Aorta (tissue), 5 donors: ENCODE data around the gene FARP1. TPM values are rescaled to one million over a fixed set of nuclear protein-coding genes. Genes with fewer than 3 reads are reported as not detected.

ENCODE experiments used
- ATAC-seq: fragments of 200-7000 bp; cut with Tn5 transposase; one replicate; pipeline ENCODE4 v1.9.1; 2022; ENCODE audit warnings: moderate library complexity; ENCODE audit not compliant: low FRiP score
- DNase-seq, 2 donors: peaks; one replicate each; pipeline ENCODE4 v3.0.0-alpha.2; 2020
- H3K27ac ChIP-seq, 2 donors: one replicate each; pipeline ENCODE4 v1.5.1; 2013; ENCODE audit warnings: low read length in 2 of 2, mild to moderate bottlenecking in 2 of 2, moderate library complexity in 2 of 2, control low read depth in 1 of 2, inconsistent platforms in 1 of 2, low read depth in 1 of 2
- H3K27me3 ChIP-seq, 2 donors: one replicate each; pipeline ENCODE4 v1.6.1; 2013; ENCODE audit warnings: control low read depth in 1 of 2, low read length in 1 of 2, mild to moderate bottlenecking in 1 of 2, moderate library complexity in 1 of 2; ENCODE audit not compliant: insufficient read depth in 2 of 2, control insufficient read depth in 1 of 2
- H3K36me3 ChIP-seq, 2 donors: one replicate each; pipeline ENCODE4 v1.6.1; 2013; ENCODE audit warnings: control low read depth in 1 of 2, low read length in 1 of 2, mild to moderate bottlenecking in 1 of 2; ENCODE audit not compliant: insufficient read depth in 2 of 2, control insufficient read depth in 1 of 2
- H3K4me1 ChIP-seq, 2 donors: one replicate each; pipeline ENCODE4 v1.6.1; 2013; ENCODE audit warnings: low read length in 2 of 2, control low read depth in 1 of 2, mild to moderate bottlenecking in 1 of 2, moderate library complexity in 1 of 2; ENCODE audit not compliant: insufficient read depth in 2 of 2, control insufficient read depth in 1 of 2
- H3K4me3 ChIP-seq, 2 donors: one replicate each; pipeline ENCODE4 v1.5.1; 2013; ENCODE audit warnings: low read length in 2 of 2, control low read depth in 1 of 2, mild to moderate bottlenecking in 1 of 2
- H3K9me3 ChIP-seq: one replicate; pipeline ENCODE4 v1.6.1; 2013; ENCODE audit warnings: mild to moderate bottlenecking, low read length; ENCODE audit not compliant: control insufficient read depth
- whole genome bisulfite sequencing, 2 donors: extraction: QIAGEN DNeasy Blood & Tissue Kit; methylation state at CpG; one replicate each; pipeline ENCODE4 v1.1.7; 2013; 5-methylcytosine and 5-hydroxymethylcytosine counted together
- intact Hi-C, 2 donors: fragments of 100-400 bp; cut with DNase I; formaldehyde crosslinking; loops; one replicate each; pipeline versions ENCODE4 v1.14.2 to v1.15.0; 2022
- polyA plus RNA-seq, 2 donors: library from polyadenylated mRNA; stranded (reverse); fragments of 200-250 nt; gene quantifications; one replicate each; pipeline ENCODE4 v1.2.3, GENCODE V29; 2013
- total RNA-seq, 2 donors: library from RNA; stranded (reverse); fragmentation: NEBNext Ultra II Directional; extraction: Animal tissue kit (Norgen Biotek cat#: 25700); gene quantifications; one replicate each; pipeline ENCODE4 v1.2.1, GENCODE V29; 2021
- donor health status: healthy with polysubstance abuse.
- donor health status: Bipolar disorder and iron deficiency.
- donor health status: DM: no; HTN: no; CAD: no.
- donor health status: DM: no; HTN: no; CAD: no.
- donor health status: DM: yes; HTN: yes; CAD: no.

FARP1 gene
- total and polyA plus RNA-seq, 4 donors = 3.3 to 41.7 (median 23.7) TPM

DNA sequence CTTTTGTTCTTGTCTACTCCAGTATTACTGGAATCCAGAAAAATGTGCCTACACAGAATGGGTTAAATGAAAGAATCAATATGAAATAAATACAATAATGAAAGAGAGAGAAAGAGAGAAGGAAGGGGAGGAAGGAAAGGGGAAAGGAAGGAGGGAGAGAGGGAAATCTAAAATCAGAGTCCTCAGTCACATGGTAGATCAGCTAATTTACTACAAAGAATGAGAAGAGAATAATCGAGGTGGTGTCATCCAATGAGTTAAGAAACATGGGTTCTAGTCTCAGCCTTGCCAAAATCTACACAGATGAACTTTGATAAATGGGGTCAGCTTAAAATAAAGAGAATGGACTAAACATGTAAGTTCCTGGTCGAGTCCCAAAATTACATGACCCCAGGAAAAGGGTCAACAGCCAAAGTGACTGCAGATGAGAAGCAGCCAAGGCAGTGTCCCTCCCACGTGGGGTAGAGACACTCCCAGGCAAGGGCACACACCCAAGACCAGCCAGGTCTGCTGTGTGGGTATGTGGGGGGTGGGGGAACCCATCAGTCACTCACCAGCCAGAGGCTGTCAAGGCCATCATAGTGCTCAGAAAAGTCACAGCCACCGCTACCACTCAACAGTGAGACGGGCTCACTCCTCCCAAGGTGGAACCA, 330.4 kb downstream of the FARP1 start:
- no peaks in the 10 kb centered on the region for H3K27me3 ChIP-seq
- 73% methylated on average over 5 of the region's 5 CpGs for WGBS, 2 donors
- H3K9me3 ChIP-seq = no peaks in the 10 kb centered on the region
- no peaks in the 10 kb centered on the region for H3K4me1 ChIP-seq
- intact Hi-C loops = loop anchor here in 1 of 2 donors (10.0 kb wide), 1 partner anchor 372 kb away; no protein-coding TSS in a partner anchor
- H3K36me3 ChIP-seq = peaks cover 0 to 4% of the 10 kb centered on the region in 2 donors
- no peak overlapping the region for H3K27ac ChIP-seq
- ATAC-seq (no peak), DNase-seq (no peak)
- H3K4me3 ChIP-seq = no peak overlapping the region

DNA sequence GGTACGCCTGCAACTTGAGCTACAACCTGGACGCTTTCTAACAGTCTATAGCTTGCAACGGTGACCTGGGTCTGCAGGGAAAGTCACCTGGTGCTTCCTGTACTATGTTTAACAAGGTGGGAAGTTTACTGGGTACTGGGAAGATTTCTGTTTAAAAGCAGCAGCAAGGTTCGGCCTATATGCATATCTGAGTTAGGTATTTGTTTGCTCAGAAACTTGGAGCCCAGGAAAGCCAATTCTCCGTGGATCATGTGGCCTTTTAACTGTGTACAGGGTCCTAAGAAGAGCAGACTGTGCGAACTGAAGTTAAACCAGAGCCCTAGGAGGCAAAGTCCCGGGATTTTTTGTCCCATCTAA, 330.9 kb downstream of the FARP1 start:
- H3K4me3 ChIP-seq = no peak overlapping the region
- no peaks in the 10 kb centered on the region for H3K9me3 ChIP-seq
- WGBS, 2 donors = 78 to 91% methylated on average over 7 of the region's 7 CpGs
- no peaks in the 10 kb centered on the region for H3K27me3 ChIP-seq
- ATAC-seq (no peak), DNase-seq (no peak)
- no peak overlapping the region for H3K27ac ChIP-seq
- H3K36me3 ChIP-seq = peaks cover 0 to 4% of the 10 kb centered on the region in 2 donors
- no peaks in the 10 kb centered on the region for H3K4me1 ChIP-seq
- intact Hi-C loops = loop anchor here in 1 of 2 donors (10.0 kb wide), 1 partner anchor 371 kb away; no protein-coding TSS in a partner anchor

DNA sequence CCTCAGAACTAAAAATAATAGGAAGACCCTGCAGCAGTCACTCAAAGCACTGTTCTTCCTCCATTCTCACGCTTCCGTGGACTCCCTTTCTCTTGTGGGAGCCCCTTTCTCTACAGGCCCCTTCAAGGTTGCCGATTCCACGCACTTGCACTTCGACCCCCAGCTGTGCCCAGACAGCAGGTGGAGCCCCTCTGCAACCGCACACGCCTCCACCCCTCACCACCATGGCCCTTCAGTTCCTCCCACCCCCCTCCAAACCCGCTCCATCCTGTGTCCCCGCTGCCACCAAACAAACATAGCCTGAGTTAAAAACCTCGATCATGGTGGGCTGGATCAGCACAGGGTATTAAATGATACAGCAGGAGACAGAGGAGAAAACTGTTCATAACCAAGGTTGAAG, 331.4 kb downstream of the FARP1 start:
- intact Hi-C loops = loop anchor here in 1 of 2 donors (10.0 kb wide), 1 partner anchor 371 kb away; no protein-coding TSS in a partner anchor
- no peak overlapping the region for H3K4me3 ChIP-seq
- no peaks in the 10 kb centered on the region for H3K9me3 ChIP-seq
- WGBS, 2 donors = 95 to 96% methylated on average over 10 of the region's 10 CpGs
- H3K27ac ChIP-seq = no peak overlapping the region
- no peaks in the 10 kb centered on the region for H3K4me1 ChIP-seq
- DNase-seq (no peak), ATAC-seq (no peak)
- no peaks in the 10 kb centered on the region for H3K27me3 ChIP-seq
- peaks cover 0 to 4% of the 10 kb centered on the region in 2 donors for H3K36me3 ChIP-seq

DNA sequence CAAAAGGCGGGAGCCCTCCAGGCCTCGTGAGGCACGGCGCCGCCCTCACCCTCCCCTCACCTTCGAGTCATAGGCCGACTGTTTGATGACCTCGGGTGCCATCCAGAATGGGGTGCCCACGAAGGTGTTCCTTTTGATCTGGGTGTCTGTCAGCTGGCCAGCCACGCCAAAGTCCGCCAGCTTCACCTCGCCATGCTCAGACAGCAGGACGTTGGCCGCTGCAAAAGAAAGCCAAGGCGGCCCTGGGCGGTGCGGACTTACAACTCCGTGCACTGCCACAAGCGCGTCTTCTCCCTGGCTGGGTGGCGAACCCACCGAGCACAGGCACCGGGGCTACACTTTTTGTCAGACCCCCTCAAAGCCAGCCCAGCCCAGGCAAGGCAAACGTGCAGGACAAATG, 331.9 kb downstream of the FARP1 start:
- Histone ChIP-seq H3K27ac (no peak overlapping the region), H3K4me3 (no peak overlapping the region), H3K36me3 (peaks cover 0 to 4% of the 10 kb centered on the region in 2 donors), H3K9me3 (no peaks in the 10 kb centered on the region), H3K4me1 (no peaks in the 10 kb centered on the region), H3K27me3 (no peaks in the 10 kb centered on the region)
- intact Hi-C loops = loop anchor here in 1 of 2 donors (10.0 kb wide), 1 partner anchor 370 kb away; no protein-coding TSS in a partner anchor
- WGBS, 2 donors = 90 to 97% methylated on average over 24 of the region's 24 CpGs
- DNase-seq (no peak), ATAC-seq (no peak)

DNA sequence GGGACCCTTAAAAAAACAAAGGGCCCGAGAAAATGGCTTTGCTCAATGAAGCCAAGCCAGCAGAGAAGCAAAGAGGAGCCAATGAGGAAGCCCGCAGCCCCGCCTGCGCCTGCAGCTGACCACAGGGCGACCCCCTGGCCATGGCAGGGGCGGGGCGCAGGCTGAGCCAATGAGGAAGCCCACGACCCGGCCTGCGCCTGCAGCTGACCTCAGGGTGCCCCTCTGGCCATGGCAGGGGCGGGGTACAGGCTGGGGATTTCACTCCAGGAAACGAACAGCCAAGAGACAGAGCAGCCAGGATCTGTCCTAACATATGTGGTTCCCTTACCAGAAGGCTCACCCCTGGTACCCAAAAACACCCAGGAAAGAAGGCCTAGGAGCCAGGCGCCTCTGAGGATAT, 332.6 kb downstream of the FARP1 start:
- Histone ChIP-seq H3K4me1 (no peaks in the 10 kb centered on the region), H3K4me3 (no peak overlapping the region), H3K27ac (no peak overlapping the region), H3K9me3 (no peaks in the 10 kb centered on the region), H3K27me3 (no peaks in the 10 kb centered on the region), H3K36me3 (peaks cover 0 to 4% of the 10 kb centered on the region in 2 donors)
- intact Hi-C loops = loop anchor here in 1 of 2 donors (10.0 kb wide), 1 partner anchor 369 kb away; no protein-coding TSS in a partner anchor
- ATAC-seq (peak; percentile 44), DNase-seq (peak in 1 of 2 donors; percentile 62)
- 91 to 92% methylated on average over 13 of the region's 13 CpGs for WGBS, 2 donors

DNA sequence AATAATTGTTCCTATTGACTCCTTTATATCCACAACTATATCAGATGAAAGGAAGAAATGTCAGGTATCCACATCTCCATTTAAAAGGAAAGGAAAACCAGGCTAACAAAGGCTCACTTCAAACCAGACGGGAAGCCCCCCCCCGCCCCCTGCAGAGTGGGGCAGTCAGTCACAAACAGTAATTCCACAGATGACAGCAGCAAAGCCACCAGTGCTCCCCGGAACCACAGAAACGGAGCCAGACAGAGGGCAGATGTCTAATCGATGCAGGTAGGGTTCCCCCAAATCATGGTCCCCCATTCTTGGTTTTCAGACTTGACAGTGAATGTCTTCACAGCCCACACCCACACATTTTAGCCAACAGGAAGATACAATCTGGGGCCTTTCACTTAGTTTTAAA, 333.2 kb downstream of the FARP1 start:
- Histone ChIP-seq H3K9me3 (no peaks in the 10 kb centered on the region), H3K4me1 (no peaks in the 10 kb centered on the region), H3K27me3 (no peaks in the 10 kb centered on the region), H3K4me3 (no peak overlapping the region), H3K36me3 (peaks cover 0 to 2% of the 10 kb centered on the region in 2 donors), H3K27ac (no peak overlapping the region)
- DNase-seq (no peak), ATAC-seq (no peak)
- WGBS, 2 donors = 77 to 80% methylated on average over 5 of the region's 5 CpGs
- intact Hi-C loops = loop anchor here in 1 of 2 donors (10.0 kb wide), 1 partner anchor 369 kb away; no protein-coding TSS in a partner anchor

DNA sequence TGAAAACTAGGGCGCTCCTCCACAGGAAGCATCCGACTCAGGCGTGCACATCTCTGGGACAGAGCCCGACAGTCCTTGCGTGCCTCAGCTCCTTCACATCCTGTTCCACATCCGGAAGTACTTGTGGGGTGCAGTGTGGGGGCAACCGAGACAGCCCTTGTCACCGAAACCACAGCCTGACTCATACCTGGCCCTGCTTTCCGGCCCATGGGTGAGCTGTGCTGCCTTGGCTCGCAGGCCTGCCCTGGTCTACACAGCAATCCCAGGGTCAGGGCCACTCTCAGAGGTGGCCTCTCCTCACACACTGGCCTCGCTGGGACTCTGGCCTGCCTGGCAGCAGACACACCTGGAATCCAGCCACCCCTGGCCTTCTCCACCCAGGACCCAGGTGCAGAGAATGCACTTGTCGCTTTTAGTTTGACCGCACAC, 333.7 kb downstream of the FARP1 start:
- Histone ChIP-seq H3K36me3 (peaks cover 0 to 2% of the 10 kb centered on the region in 2 donors), H3K27me3 (no peaks in the 10 kb centered on the region), H3K27ac (no peak overlapping the region), H3K4me3 (no peak overlapping the region), H3K4me1 (no peaks in the 10 kb centered on the region), H3K9me3 (no peaks in the 10 kb centered on the region)
- ATAC-seq (peak; percentile 60), DNase-seq (peak in 1 of 2 donors; percentile 72)
- WGBS, 2 donors = 86 to 92% methylated on average over 13 of the region's 13 CpGs
- intact Hi-C loops = loop anchor here in 1 of 2 donors (10.0 kb wide), 1 partner anchor 368 kb away; no protein-coding TSS in a partner anchor

DNA sequence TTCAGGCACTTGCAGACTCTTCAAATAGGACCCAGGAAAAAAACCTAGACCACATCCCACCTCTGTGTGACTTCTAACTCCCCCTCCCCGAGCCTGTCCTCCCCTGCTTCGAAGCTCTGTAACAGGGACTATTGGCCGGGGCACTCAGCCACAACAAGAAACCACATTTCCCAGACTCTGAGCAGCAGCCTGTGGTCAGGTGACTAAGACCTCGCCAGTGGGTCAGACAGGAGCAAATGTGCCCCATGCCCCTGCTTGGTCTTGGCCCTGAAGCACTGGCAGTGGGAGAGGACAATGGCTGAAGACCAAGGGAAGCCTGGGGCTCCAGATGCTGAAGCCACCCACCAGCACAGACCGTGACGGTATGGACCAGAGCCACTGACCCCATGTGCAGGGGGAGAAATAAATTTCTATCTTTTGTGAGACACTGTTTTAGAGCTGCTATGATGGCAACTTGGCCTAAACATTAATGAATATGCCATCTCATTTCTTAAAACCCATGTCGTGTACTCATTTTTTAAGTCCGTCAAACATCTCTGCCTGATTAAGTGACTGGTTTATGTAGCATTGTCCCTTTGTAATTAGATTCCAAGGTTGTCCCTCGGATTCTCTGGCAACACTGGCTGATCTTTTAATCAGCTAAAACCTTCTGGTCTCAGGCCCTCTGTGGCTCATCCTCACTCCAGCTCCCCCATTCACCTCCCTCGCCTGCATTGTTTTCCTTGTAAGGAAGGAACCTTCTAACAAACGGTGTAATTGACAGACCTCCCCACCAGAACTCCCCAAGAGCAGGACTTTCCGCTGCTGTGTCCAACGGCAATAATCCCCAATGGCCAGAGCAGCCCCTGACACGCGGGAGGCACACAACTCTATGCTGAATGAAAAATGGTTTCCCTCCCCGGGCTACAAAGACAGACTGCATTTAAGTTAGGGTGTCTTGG, 335.6 kb downstream of the FARP1 start:
- Histone ChIP-seq H3K4me3 (no peak overlapping the region), H3K9me3 (no peaks in the 10 kb centered on the region), H3K27ac (no peak overlapping the region), H3K4me1 (peaks cover 0 to 3% of the 10 kb centered on the region in 2 donors), H3K36me3 (no peaks in the 10 kb centered on the region), H3K27me3 (no peaks in the 10 kb centered on the region)
- DNase-seq = no peak
- intact Hi-C loops = loop anchor here in 1 of 2 donors (10.0 kb wide), 1 partner anchor 366 kb away; no protein-coding TSS in a partner anchor
- no peak for ATAC-seq
- WGBS, 2 donors = 88 to 92% methylated on average over 16 of the region's 16 CpGs
